B cell (primary cell): ENCODE results near the gene RBM34. TPM values are rescaled to one million over a fixed set of nuclear protein-coding genes. Genes with fewer than 3 reads are reported as not detected.

Experiments used
- ATAC-seq: fragments of 200-7000 bp; cut with Tn5 transposase; one replicate; pipeline ENCODE4 v1.10.0; 2021; ENCODE audit warnings: low read depth, mild to moderate bottlenecking, moderate number of reproducible peaks, moderate library complexity
- CTCF ChIA-PET: fragments of 350-600 bp; sonication (Branson Sonifier 250); formaldehyde crosslinking; loops from one replicate; lab custom pipeline; 2021; ENCODE audit warnings: antibody characterized with exemption, inconsistent platforms; lab: Charles Lee
- POLR2A ChIA-PET: fragments of 350-600 bp; sonication (Branson Sonifier 250); formaldehyde crosslinking; loops from one replicate; lab custom pipeline; 2021; ENCODE audit warnings: antibody characterized with exemption; lab: Charles Lee
- DNase-seq: peaks from one replicate; pipeline ENCODE4 v3.0.0; 2013
- H2AFZ ChIP-seq: 2 replicates; pipeline ENCODE4 v1.6.1; 2012; ENCODE audit warnings: mild to moderate bottlenecking, low read depth, low read length; ENCODE audit not compliant: insufficient read depth, poor library complexity, severe bottlenecking
- H3K27ac ChIP-seq, 2 donors: 1 replicate in 1 of 2; 2 replicates in 1 of 2; pipeline ENCODE4 v1.5.1; 2012 to 2013; ENCODE audit warnings: low read length in 2 of 2, mild to moderate bottlenecking in 2 of 2, moderate library complexity in 1 of 2
- H3K27me3 ChIP-seq, 4 experiments: fragments of 200-600 bp in 1 of 4; sonication (generic) in 1 of 4; replicated peaks in 1 of 4; 1 replicate in 2 of 4; 2 replicates in 2 of 4; pipeline versions ENCODE4 v1.6.1 to v1.7.0; 2013 to 2016; ENCODE audit warnings: low read length in 3 of 4, mild to moderate bottlenecking in 2 of 4, mixed read lengths in 1 of 4, moderate library complexity in 1 of 4; ENCODE audit not compliant: insufficient read depth in 4 of 4, control insufficient read depth in 3 of 4; ENCODE audit errors: control extremely low read depth in 1 of 4
- H3K36me3 ChIP-seq, 2 experiments: replicated peaks in 1 of 2; 1 replicate in 1 of 2; 2 replicates in 1 of 2; pipeline versions ENCODE4 v1.6.1 to v1.7.1; 2013; ENCODE audit warnings: low read length in 1 of 2; ENCODE audit not compliant: insufficient read depth in 2 of 2, control insufficient read depth in 1 of 2; ENCODE audit errors: control extremely low read depth in 1 of 2, extremely low read depth in 1 of 2
- H3K4me1 ChIP-seq, 2 donors: fragments of 200-600 bp in 1 of 2; sonication (generic) in 1 of 2; 1 replicate in 1 of 2; 2 replicates in 1 of 2; pipeline versions ENCODE4 v1.5.1 to v1.6.1; 2013 to 2017; ENCODE audit warnings: low read length in 2 of 2; ENCODE audit not compliant: control insufficient read depth in 2 of 2, insufficient read depth in 2 of 2
- H3K4me2 ChIP-seq: replicated peaks from 2 replicates; pipeline ENCODE3; 2012; ENCODE audit warnings: mild to moderate bottlenecking, low read depth, low read length; ENCODE audit not compliant: poor library complexity, severe bottlenecking
- H3K4me3 ChIP-seq, 5 experiments: fragments of 200-600 bp in 1 of 5; sonication (generic) in 1 of 5; 1 replicate in 3 of 5; 2 replicates in 2 of 5; pipeline versions ENCODE4 v1.5.1 to v1.7.0; 2011 to 2016; ENCODE audit warnings: low read length in 4 of 5, mild to moderate bottlenecking in 4 of 5, low read depth in 2 of 5, control low read depth in 1 of 5, moderate library complexity in 1 of 5; ENCODE audit not compliant: insufficient read depth in 1 of 5; ENCODE audit errors: control extremely low read depth in 1 of 5, extremely low read depth in 1 of 5
- H3K79me2 ChIP-seq: fragments of 200-600 bp; sonication (generic); one replicate; pipeline ENCODE4 v1.6.0; 2016; ENCODE audit warnings: low read length; ENCODE audit not compliant: control insufficient read depth, insufficient read depth
- H3K9ac ChIP-seq: fragments of 200-600 bp; sonication (generic); 2 replicates; pipeline ENCODE4 v1.6.1; 2017; ENCODE audit warnings: mild to moderate bottlenecking, low read length, moderate library complexity
- H3K9me3 ChIP-seq, 3 donors: one replicate each; pipeline versions ENCODE4 v1.6.1 to v1.7.1; 2013; ENCODE audit warnings: low read length in 2 of 3; ENCODE audit not compliant: control insufficient read depth in 2 of 3, insufficient read depth in 1 of 3; ENCODE audit errors: control extremely low read depth in 1 of 3
- H4K20me1 ChIP-seq: 2 replicates; pipeline ENCODE4 v1.6.0; 2012; ENCODE audit warnings: mild to moderate bottlenecking, low read length; ENCODE audit not compliant: insufficient read depth, control insufficient read depth, poor library complexity, severe bottlenecking
- H3K27ac Mint-ChIP-seq: one replicate; pipeline ENCODE4 v1.8.0; 2021; ENCODE audit warnings: mixed read lengths
- H3K27me3 Mint-ChIP-seq: one replicate; pipeline ENCODE4 v1.8.0; 2021; ENCODE audit warnings: mixed read lengths
- H3K4me1 Mint-ChIP-seq: one replicate; pipeline ENCODE4 v1.8.0; 2021; ENCODE audit warnings: mixed read lengths
- H3K4me3 Mint-ChIP-seq: one replicate; pipeline ENCODE4 v1.8.0; 2021; ENCODE audit warnings: mixed read lengths
- H3K9me3 Mint-ChIP-seq: one replicate; pipeline ENCODE4 v1.8.0; 2022; ENCODE audit warnings: mixed read lengths; ENCODE audit not compliant: insufficient read depth
- EZH2 ChIP-seq: IDR thresholded peaks from 2 replicates; pipeline ENCODE4 v1.6.1; 2012; ENCODE audit warnings: borderline replicate concordance, low read depth, mild to moderate bottlenecking, moderate library complexity, low read length; ENCODE audit not compliant: insufficient read depth, poor library complexity, severe bottlenecking
- WGBS: methylation state at CpG from one replicate; pipeline ENCODE4 v1.1.5; 2013; ENCODE audit warnings: missing lambda C conversion rate; ENCODE audit not compliant: insufficient coverage; 5-methylcytosine and 5-hydroxymethylcytosine counted together
- intact Hi-C: fragments of 100-400 bp; cut with micrococcal nuclease; formaldehyde crosslinking; loops from one replicate; pipeline ENCODE4 v1.10.0; 2022
- polyA plus RNA-seq: library from polyadenylated mRNA; depleted of rRNA; stranded (reverse); fragments of >200 nt; gene quantifications from 2 replicates; pipeline ENCODE4 v1.2.3, GENCODE V29; 2012
- total RNA-seq, 2 donors: library from RNA; stranded (reverse); fragments of 120-200 nt in 1 of 2; gene quantifications; 1 replicate in 1 of 2; 2 replicates in 1 of 2; pipeline versions ENCODE4 v1.2.3 to v1.2.4, GENCODE V29; 2013 to 2022
- TF ChIP-seq, protein P1 (sequence below): fragments of 200-600 bp; IDR thresholded peaks from one replicate; pipeline ENCODE4 v1.8.0; 2022; ENCODE audit warnings: antibody characterized with exemption, mild to moderate bottlenecking

RBM34 gene
- total and polyA plus RNA-seq, 2 donors (not counting 1 experiment from before 2014, with no cell fraction given) = 24.4 to 131 TPM

DNA sequence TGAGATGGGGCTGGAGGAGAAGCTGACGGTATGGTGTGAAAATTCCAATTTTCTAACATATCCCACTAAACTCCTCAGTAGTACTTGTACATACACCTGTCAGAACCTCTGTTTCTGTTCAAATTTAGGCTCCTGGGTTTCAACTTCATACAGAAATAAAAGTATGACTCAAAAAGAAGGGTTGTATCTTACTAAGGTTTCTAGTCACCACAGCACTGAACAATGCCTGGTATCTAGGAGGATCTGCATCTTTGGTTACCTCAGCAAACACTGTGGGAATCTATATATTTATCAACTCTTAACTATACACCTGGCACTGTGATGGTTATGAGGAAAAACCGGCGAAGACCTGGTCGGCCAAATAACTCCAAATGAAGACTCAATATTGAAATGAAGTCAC, 13.8 kb downstream of the RBM34 start:
- Histone ChIP-seq H3K27ac (no peak overlapping the region), H3K4me3 (no peak overlapping the region), H2AFZ (no peak overlapping the region), H3K27me3 (no peaks in the 10 kb centered on the region), H4K20me1 (peaks cover 34% of the 10 kb centered on the region), H3K9ac (no peak overlapping the region), H3K4me2 (no peak overlapping the region), H3K9me3 (no peaks in the 10 kb centered on the region), H3K79me2 (peaks cover 51% of the 10 kb centered on the region), H3K36me3 (peaks cover 15 to 59% of the 10 kb centered on the region in 2 experiments), H3K4me1 (peaks cover 0 to 5% of the 10 kb centered on the region in 2 donors)
- ChIA-PET CTCF (no interaction called here), POLR2A (interaction anchor here (0.6 kb wide), 1 partner anchor 637 kb away, joined by 3 read pairs; no protein-coding TSS in a partner anchor)
- TF ChIP-seq, protein P1, sequence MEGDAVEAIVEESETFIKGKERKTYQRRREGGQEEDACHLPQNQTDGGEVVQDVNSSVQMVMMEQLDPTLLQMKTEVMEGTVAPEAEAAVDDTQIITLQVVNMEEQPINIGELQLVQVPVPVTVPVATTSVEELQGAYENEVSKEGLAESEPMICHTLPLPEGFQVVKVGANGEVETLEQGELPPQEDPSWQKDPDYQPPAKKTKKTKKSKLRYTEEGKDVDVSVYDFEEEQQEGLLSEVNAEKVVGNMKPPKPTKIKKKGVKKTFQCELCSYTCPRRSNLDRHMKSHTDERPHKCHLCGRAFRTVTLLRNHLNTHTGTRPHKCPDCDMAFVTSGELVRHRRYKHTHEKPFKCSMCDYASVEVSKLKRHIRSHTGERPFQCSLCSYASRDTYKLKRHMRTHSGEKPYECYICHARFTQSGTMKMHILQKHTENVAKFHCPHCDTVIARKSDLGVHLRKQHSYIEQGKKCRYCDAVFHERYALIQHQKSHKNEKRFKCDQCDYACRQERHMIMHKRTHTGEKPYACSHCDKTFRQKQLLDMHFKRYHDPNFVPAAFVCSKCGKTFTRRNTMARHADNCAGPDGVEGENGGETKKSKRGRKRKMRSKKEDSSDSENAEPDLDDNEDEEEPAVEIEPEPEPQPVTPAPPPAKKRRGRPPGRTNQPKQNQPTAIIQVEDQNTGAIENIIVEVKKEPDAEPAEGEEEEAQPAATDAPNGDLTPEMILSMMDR = no peak
- no peak for TF ChIP-seq EZH2
- DNase-seq (no peak), ATAC-seq (no peak)
- no peaks in the 10 kb centered on the region for H3K27me3 Mint-ChIP-seq
- intact Hi-C loops = no loop called here
- no peaks in the 10 kb centered on the region for H3K9me3 Mint-ChIP-seq
- H3K4me1 Mint-ChIP-seq = peaks cover 11% of the 10 kb centered on the region
- H3K27ac Mint-ChIP-seq = no peak overlapping the region
- H3K4me3 Mint-ChIP-seq = no peak overlapping the region
- no CpG with 5 or more reads among the region's 4 CpGs for WGBS

DNA sequence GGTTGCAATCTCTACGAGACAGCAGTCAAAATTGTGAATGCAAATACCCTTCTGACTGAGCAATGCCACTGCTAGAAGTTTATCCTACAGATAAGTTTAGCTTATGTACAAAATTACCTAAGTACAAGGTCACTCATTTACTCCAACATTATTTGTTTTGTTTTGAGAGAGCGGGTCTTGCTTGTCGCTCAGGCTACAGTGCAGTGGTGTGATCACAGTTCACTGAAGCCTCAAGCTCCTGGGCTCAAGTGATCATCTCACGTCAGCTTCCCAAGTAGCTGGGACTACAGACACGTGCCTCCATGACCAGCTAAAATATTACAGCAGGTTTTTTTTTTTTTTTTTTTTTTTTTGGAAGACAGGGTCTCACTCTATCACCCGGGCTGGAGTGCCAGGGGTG, 15.4 kb downstream of the RBM34 start:
- H3K79me2 ChIP-seq = peaks cover 42% of the 10 kb centered on the region
- peaks cover 8% of the 10 kb centered on the region for H3K4me1 Mint-ChIP-seq
- no peak overlapping the region for H3K4me3 ChIP-seq
- no peak overlapping the region for H2AFZ ChIP-seq
- H3K27me3 Mint-ChIP-seq = no peaks in the 10 kb centered on the region
- WGBS = 100% methylated on average over 2 of the region's 6 CpGs
- ChIA-PET POLR2A (interaction anchor here (0.6 to 0.7 kb wide), 3 partner anchors 15 to 115 kb away, joined by 3 to 6 read pairs (median 3); no protein-coding TSS in a partner anchor), CTCF (interaction anchor here (0.6 to 0.9 kb wide), 2 partner anchors 10 to 580 kb away, joined by 3 read pairs; no protein-coding TSS in a partner anchor)
- ATAC-seq (no peak), DNase-seq (no peak)
- H3K27ac Mint-ChIP-seq = no peak overlapping the region
- no peaks in the 10 kb centered on the region for H3K9me3 ChIP-seq
- H3K4me1 ChIP-seq = peaks cover 0 to 5% of the 10 kb centered on the region in 2 donors
- H3K36me3 ChIP-seq = peaks cover 3 to 50% of the 10 kb centered on the region in 2 experiments
- no peaks in the 10 kb centered on the region for H3K27me3 ChIP-seq
- no peaks in the 10 kb centered on the region for H3K9me3 Mint-ChIP-seq
- no peak overlapping the region for H3K4me2 ChIP-seq
- peaks cover 27% of the 10 kb centered on the region for H4K20me1 ChIP-seq
- no peak overlapping the region for H3K27ac ChIP-seq
- intact Hi-C loops = no loop called here
- no peak for TF ChIP-seq EZH2
- no peak overlapping the region for H3K9ac ChIP-seq
- H3K4me3 Mint-ChIP-seq = no peak overlapping the region
